GM23248 (cell line): ENCODE data around the gene AIMP1.

Experiments
- EZH2 ChIP-seq: fragments of 200-600 bp; sonication (generic); IDR thresholded peaks from 2 replicates; pipeline ENCODE4 v1.6.1; 2018; ENCODE audit warnings: antibody characterized with exemption, mild to moderate bottlenecking; ENCODE audit not compliant: insufficient read depth, poor library complexity, severe bottlenecking
- EZH2phosphoT487 ChIP-seq: fragments of 200-600 bp; sonication (generic); IDR thresholded peaks from 2 replicates; pipeline ENCODE4 v1.6.1; 2018; ENCODE audit warnings: antibody characterized with exemption, moderate library complexity, mild to moderate bottlenecking, low read depth; ENCODE audit not compliant: insufficient read depth

DNA sequence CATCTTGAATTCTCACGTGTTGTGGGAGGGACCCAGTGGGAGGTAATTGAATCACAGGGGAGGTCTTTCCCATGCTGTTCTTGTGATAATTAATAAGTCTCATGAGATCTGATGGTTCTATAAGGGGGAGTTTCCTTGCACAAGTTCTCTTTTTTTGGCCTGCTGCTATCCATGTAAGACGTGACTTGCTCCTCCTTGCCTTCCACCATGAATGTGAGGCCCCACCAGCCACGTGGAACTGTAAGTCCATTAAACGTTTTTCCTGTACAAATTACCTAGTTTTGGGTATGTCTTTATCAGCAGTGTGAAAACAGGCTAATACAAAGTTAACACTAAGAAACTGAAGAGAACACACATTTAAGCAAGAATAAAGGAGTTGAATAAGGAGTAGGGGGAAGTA, 16.4 kb upstream of the AIMP1 start:
- TF ChIP-seq EZH2 (no peak), EZH2phosphoT487 (no peak)
